SKM-1 (cell line): ENCODE measurements around the gene SPATA31D4.
"Not testable (repeated sequence)": the region's sequence is repeated elsewhere in the genome, so short reads cannot be mapped to it uniquely, and the experiment has no call there.

Experiments
- DNase-seq: peaks from one replicate; lab custom pipeline; 2025; ENCODE audit not compliant: unreplicated experiment; lab: John Stamatoyannopoulos, UW

SPATA31D4 gene

GRCh38 chr9:81928305-81928704, at the start of gene SPATA31D4:
Gene SPATA31D4, plus strand, starts transcription at chr9:81928428. Its CDS starts 86 bp downstream, at chr9:81928514.
- DNase-seq, result not testable (repeated sequence)

GRCh38 chr9:81878530-81878929, 49.7 kb upstream of the SPATA31D4 start:
- no peak for DNase-seq

- DNase-seq, result no peak
Measured at GRCh38 chr9:81879501-81879916, 48.7 kb upstream of the SPATA31D4 start.

- no peak for DNase-seq
Measured at GRCh38 chr9:81885602-81886001, 42.6 kb upstream of the SPATA31D4 start.

GRCh38 chr9:81886665-81887064, 41.6 kb upstream of the SPATA31D4 start:
- DNase-seq, result no peak

- no peak for DNase-seq
Measured at GRCh38 chr9:81890104-81890503, 38.1 kb upstream of the SPATA31D4 start.

GRCh38 chr9:81892440-81892839, 35.8 kb upstream of the SPATA31D4 start:
- DNase-seq, result no peak

GRCh38 chr9:81893929-81894328, 34.3 kb upstream of the SPATA31D4 start:
- DNase-seq, result no peak

- no peak for DNase-seq
Measured at GRCh38 chr9:81894891-81895290, 33.3 kb upstream of the SPATA31D4 start.

- DNase-seq, result no peak
Measured at GRCh38 chr9:81896070-81896469, 32.2 kb upstream of the SPATA31D4 start.

GRCh38 chr9:81898851-81899250, 29.4 kb upstream of the SPATA31D4 start:
- no peak for DNase-seq

GRCh38 chr9:81902196-81902595, 26.0 kb upstream of the SPATA31D4 start:
- no peak for DNase-seq

- no peak for DNase-seq
Measured at GRCh38 chr9:81902626-81903025, 25.6 kb upstream of the SPATA31D4 start.

- DNase-seq, result no peak
Measured at GRCh38 chr9:81906671-81907070, 21.6 kb upstream of the SPATA31D4 start.

GRCh38 chr9:81912135-81912534, 16.1 kb upstream of the SPATA31D4 start:
- DNase-seq, result no peak

- DNase-seq, result no peak
Measured at GRCh38 chr9:81915801-81916505, 12.3 kb upstream of the SPATA31D4 start.

GRCh38 chr9:81918507-81918906, 9.7 kb upstream of the SPATA31D4 start:
- not testable (repeated sequence) for DNase-seq

- not testable (repeated sequence) for DNase-seq
Measured at GRCh38 chr9:81930147-81930546, 1.9 kb downstream of the SPATA31D4 start.

- DNase-seq, result not testable (repeated sequence)
Measured at GRCh38 chr9:81933547-81933946, 5.3 kb downstream of the SPATA31D4 start.

GRCh38 chr9:81943393-81943792, 15.2 kb downstream of the SPATA31D4 start, which contains the start of gene SPATA31D3:
Gene SPATA31D3, plus strand, starts transcription at chr9:81943500. Its CDS starts 86 bp downstream, at chr9:81943586.
- not testable (repeated sequence) for DNase-seq

- DNase-seq, result not testable (repeated sequence)
Measured at GRCh38 chr9:81948650-81949049, 20.4 kb downstream of the SPATA31D4 start.

GRCh38 chr9:81953096-81953495, 24.9 kb downstream of the SPATA31D4 start:
- no peak for DNase-seq

GRCh38 chr9:81955625-81956024, 27.4 kb downstream of the SPATA31D4 start:
- no peak for DNase-seq
